ENCODE data around the gene ANKDD1A. TPM values are rescaled to one million over a fixed set of nuclear protein-coding genes. Genes with fewer than 3 reads are reported as not detected.

ANKDD1A gene
- total RNA-seq, 1 donor from 2014 or later = 13.9 TPM

- FAIRE-seq = no peak
- DNase-seq (ENCODE audit: low spot score in 2 of 2) = no peak
Measured at GRCh38 chr15:64959128-64959527, 47.4 kb downstream of the ANKDD1A start.

DNA sequence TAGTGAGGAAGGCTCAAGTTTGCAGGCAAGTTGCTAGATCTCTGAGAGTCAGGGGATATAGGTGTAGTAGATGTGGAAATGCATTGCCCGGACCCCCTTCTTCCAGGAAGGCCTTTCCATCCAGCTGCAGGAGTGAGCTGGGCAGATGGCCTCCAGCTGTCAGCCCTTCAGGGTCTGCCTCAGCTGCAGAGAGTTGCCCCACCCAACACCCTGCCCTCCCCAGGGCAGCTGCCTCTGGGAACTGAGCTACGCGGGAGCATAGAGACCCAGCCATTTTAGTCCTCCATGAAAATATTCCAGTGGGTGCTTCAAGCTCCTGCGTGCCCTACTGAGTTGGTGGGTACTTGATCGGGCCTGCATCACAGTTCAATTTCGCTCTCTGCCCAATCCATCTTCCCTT is 48.5 kb downstream of the ANKDD1A start:
- no peak for FAIRE-seq
- DNase-seq (ENCODE audit: low spot score in 2 of 2) = no peak

- FAIRE-seq = no peak
Measured at GRCh38 chr15:64961013-64961412, 49.3 kb downstream of the ANKDD1A start.

DNA sequence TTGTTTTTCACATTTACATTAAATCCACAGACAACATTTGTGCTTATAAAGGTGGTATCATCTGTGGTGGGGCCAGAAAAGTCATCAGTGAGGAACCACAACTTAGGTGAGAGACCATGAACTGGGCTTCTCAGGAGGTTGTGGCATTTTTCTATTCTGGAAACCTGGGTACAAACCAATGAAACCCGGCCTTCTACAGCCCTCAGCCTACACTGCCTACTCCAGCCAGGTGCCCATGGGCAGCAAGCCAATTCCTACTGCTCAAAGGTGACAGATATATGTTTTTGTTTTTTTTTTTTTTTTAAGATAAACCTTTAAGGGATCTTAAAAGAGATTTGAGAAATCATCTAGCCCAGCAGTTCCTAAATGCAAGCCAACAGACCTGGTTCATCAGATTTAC is 57.7 kb downstream of the ANKDD1A start:
- no peak for FAIRE-seq

More at GRCh38 chr15:64961013-64961412, 49.3 kb downstream of the ANKDD1A start:
- no peak for DNase-seq (ENCODE audit: low spot score in 2 of 2)

DNA sequence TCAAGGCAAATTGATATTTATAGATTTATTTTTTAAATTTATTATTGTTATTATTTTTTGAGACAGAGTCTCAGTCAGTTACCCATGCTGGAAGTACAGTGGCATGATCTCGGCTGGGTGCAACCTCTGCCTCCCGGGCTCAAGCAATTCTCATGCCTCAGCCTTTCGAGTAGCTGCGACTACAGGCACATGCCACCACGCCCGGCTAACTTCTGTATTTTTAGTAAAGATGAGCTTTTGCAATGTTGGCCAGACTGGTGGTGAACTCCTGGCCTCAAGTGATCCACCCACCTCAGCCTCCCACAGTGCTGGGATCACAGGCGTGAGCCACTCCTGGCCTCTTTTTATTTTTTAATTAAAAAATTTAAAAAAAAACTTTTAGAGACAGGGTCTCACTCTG is 59.0 kb downstream of the ANKDD1A start:
- DNase-seq (ENCODE audit: low spot score in 2 of 2) (no peak), FAIRE-seq (no peak)

More for the DNA sequence above, 57.7 kb downstream of the ANKDD1A start:
- no peak for DNase-seq (ENCODE audit: low spot score in 2 of 2)

DNA sequence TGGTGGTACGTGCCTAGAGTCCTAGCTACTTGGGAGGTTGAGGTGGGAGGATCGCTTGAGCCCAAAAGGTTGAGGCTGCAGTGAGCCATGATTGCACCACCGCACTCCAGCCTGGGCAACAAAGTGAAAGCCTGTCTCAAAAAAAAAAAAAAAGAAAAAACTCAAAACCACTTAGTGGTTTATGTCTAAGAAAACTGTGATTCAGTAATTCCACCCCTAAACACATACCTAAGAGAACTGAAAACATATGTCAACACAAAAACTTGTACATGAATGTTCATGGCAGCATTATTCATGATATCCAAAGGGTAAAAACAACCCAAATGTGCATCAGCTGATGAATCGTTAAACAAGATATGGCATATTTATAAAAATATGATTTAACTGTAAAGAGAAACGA is 63.7 kb downstream of the ANKDD1A start:
- no peak for DNase-seq (ENCODE audit: low spot score in 2 of 2)
- no peak for FAIRE-seq

- DNase-seq (ENCODE audit: low spot score in 2 of 2) (no peak), FAIRE-seq (no peak)
Measured at GRCh38 chr15:64979252-64979710, 67.6 kb downstream of the ANKDD1A start.

DNA sequence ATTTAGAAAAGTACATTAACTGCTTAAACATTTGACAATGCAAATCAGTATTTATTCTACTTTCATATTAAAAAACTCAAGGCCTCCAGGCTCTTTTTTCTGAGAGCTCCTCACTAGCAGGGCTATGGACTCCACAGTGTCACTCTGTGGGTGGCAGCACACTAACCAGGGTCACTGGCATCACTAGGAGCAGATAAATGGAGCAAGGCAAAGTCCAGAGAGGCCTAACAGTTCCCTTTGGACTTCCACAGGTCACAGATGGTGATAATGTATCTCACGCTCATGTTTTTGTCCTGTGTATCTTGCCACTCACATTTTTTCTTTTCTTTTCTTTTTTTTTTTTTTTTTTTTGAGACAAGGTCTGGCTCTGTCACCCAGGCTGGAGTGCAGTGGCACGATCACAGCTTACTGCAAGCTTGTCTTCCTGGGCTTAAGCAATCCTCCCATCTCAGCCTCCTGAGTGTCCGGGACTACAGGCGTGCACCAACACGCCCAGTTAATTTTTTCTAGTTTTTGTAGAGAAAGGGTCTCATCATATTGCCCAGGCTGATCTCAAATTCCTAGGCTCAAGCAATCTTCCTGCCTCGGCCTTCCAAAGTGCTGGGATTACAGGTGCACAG is 70.2 kb downstream of the ANKDD1A start:
- FAIRE-seq (no peak), DNase-seq (ENCODE audit: low spot score in 2 of 2) (no peak)

DNA sequence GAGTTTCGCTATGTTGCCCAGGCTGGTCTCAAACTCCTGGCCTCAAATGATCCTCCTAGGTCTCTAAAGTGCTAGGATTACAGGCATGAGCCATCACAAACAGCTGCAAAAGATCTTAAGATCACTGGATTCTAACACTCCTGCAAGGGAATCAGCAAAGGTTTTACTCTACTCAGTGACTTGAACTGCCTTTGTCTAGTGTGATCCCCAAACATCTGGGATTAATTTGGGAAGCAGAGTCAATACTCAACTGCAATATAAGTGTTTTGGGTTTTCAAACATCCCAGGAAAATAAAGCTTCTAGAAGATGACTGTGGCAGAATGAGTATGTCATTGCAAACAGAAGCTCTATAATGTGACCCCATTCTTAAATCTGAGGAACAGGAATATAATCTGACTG is 70.8 kb downstream of the ANKDD1A start:
- no peak for FAIRE-seq

DNA sequence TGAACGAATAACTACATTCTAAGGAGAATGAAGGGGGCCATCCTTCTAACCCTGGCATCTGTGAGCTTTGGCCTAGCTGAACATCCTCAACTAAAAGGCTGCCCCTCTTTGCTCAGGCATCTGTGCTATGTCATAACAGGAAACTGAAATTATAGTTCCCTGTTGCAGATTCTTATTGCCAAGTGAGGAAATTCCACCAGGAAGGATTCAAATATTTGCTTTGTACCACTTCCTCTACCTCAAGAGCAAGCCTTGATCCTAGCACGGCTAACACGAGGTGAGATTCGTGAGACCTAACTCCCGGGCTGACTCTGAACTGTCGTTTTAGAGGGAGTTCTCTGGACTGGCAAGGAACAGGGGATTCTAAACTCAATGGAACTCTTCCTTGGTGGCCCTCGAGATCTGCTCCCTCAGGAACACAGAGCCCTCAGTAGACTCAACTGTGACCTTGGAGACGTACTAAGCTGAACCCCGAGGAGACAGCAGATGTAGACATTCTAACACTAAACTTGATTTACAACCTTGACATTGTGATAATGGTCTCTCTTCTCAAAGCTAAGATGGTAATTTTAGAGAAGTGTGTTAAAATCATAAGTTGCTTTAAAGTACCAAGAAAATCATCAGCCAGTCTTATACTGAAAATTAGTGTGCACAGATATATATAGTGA is 73.8 kb downstream of the ANKDD1A start:
- FAIRE-seq (no peak), DNase-seq (ENCODE audit: low spot score in 2 of 2) (no peak)

More for the DNA sequence above, 70.8 kb downstream of the ANKDD1A start:
- DNase-seq (ENCODE audit: low spot score in 2 of 2) = no peak

DNA sequence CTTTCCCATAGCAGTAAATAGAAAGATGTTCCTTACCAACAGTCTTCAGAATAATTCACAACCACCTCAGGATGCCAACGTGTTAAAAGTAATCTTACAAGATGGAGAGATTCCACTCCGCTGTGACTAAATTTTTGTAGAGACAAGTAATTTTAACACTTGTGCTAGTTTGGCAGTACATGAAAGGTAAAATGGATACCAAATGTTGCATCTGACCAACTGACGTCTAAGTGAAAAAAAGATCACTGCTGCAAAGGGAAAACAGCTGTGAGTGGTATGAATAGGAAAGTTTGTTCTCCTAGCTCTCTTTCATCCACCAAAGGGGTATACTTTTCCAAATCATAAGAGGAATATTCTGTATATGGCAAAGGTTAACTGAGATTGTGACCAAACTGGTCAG is 75.4 kb downstream of the ANKDD1A start:
- no peak for FAIRE-seq
- no peak for DNase-seq (ENCODE audit: low spot score in 2 of 2)

- no peak for FAIRE-seq
- DNase-seq (ENCODE audit: low spot score in 2 of 2) = peak; percentile 93 to 95
Measured at GRCh38 chr15:64989416-64990167, 77.9 kb downstream of the ANKDD1A start, which contains the start of gene SPG21. SPG21 (minus strand) TSS chr15:64989914; CDS start chr15:64983569, 6,345 bp downstream.

DNA sequence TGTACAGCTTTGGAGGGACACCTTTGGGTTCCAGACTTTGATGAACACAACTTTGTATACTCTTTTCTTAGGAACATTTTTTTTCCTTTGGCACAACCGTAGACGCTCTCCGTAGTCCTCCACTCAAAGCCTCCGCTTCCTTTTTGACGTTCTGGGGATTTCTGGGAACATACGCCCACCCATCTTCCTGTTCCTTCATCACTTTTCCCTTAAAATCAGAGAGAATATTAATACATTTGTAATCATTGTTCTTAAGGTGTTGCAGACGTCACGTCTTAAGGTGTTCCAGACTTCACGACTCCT is 78.4 kb downstream of the ANKDD1A start:
- no peak for FAIRE-seq

DNA sequence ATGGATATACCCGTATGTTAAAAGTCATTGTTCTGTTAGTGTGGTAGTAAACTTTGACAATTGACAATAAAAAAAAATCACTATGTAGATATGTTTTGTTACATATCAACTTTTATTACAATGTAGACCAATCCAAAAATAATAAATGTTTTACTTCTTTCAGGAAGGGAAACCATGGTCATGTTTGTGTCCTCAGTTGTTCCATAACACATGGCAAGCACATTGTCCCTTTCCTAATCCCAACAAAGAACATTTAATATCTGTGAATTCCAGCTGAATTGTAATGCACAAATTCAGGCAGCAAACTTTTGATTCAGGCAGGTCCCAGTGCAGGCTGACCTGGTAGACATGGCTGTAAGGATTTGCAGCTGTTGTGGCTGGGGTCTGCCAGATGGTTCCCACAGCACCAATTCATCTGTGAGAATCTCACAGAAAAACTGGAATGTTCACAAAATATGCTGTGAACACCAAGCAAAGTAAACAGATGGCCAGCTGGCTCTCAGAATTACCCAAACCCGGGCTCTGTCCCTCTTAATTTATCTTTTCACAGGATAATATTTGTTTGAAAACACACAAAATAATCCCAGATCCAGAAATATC is 79.9 kb downstream of the ANKDD1A start:
- DNase-seq (ENCODE audit: low spot score in 2 of 2) = no peak
- no peak for FAIRE-seq

More for the DNA sequence above, 78.4 kb downstream of the ANKDD1A start:
- DNase-seq (ENCODE audit: low spot score in 2 of 2) = no peak

DNA sequence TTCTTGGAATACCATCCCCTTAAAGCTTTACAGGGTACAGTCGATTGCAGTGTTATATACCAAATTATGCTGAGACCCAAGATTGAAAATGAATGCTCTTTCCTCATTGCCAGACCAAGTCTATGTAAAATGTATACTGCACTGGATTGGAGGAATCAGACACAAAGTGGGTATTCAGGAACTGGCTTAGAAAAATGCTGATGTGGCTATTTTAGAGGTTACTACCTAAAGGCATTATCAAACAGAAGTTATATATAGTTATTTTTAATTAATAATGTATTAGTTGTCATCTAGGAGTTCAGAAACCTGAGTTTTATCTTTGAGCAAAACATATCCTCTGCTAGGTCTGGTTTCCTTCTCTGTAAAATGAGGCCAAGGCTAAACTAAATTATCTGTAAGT is 81.6 kb downstream of the ANKDD1A start:
- no peak for DNase-seq (ENCODE audit: low spot score in 2 of 2)
- no peak for FAIRE-seq

GRCh38 chr15:64997066-64997465 is 85.4 kb downstream of the ANKDD1A start:
- no peak for FAIRE-seq
- no peak for DNase-seq (ENCODE audit: low spot score in 2 of 2)

GRCh38 chr15:64997745-64998375 is 86.2 kb downstream of the ANKDD1A start:
- DNase-seq (ENCODE audit: low spot score in 2 of 2) = no peak
- no peak for FAIRE-seq

DNA sequence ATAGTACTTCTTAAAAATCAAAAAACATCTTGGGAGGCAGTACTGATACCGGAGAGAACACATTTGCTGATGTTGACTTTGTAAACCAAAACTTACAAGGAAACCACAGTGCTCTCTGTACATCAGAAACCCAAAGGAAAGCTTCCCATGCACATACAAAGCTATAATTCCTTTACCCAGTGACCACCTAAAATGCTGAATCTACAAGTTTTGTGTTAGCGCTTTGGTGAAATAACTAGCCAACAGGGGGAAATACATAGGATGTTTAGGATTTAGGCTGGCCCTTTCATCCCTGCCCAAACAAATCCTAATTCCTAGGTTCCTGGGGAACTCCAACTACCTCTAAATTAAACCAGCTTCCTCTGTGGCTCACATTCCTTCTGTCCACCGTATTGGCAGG is 93.3 kb downstream of the ANKDD1A start:
- FAIRE-seq (no peak), DNase-seq (ENCODE audit: low spot score in 2 of 2) (no peak)

DNA sequence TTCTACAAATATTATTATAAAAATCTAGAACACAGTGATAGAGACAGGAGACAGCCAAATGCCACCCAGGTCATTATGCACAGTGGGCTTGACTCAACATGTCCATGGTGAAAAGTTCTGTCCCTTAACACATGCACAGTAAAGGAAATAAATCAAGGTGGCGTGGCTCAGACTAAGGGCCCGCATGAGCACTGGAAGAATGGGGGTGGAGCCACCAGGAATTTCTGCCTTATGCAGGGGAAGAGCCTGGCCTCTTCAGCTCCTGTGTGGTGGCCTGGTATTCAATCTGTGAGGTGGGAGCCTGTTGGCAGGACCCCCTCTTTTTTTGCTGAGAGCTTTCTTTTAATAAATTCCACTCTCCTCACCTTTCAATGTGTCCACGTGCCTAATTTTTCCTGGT is 95.2 kb downstream of the ANKDD1A start:
- FAIRE-seq (no peak), DNase-seq (ENCODE audit: low spot score in 2 of 2) (no peak)
